ENCODE results near the gene SPEF2.

SPEF2 gene

GRCh38 chr5:35859101-35859661 is 241.5 kb downstream of the SPEF2 start:
- no peak overlapping the region; the same call in 1 of the 2 replicates for H3K4me3 ChIP-seq (replicated peaks; ENCODE audit: low read depth, low read length)
- no peak for DNase-seq (ENCODE audit: extremely low read depth, low read depth)
- TF ChIP-seq, protein P1, sequence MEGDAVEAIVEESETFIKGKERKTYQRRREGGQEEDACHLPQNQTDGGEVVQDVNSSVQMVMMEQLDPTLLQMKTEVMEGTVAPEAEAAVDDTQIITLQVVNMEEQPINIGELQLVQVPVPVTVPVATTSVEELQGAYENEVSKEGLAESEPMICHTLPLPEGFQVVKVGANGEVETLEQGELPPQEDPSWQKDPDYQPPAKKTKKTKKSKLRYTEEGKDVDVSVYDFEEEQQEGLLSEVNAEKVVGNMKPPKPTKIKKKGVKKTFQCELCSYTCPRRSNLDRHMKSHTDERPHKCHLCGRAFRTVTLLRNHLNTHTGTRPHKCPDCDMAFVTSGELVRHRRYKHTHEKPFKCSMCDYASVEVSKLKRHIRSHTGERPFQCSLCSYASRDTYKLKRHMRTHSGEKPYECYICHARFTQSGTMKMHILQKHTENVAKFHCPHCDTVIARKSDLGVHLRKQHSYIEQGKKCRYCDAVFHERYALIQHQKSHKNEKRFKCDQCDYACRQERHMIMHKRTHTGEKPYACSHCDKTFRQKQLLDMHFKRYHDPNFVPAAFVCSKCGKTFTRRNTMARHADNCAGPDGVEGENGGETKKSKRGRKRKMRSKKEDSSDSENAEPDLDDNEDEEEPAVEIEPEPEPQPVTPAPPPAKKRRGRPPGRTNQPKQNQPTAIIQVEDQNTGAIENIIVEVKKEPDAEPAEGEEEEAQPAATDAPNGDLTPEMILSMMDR (IDR thresholded peaks at IDR 0.05; ENCODE audit: low read depth, low read length, missing control alignments): no peak

- no peak for DNase-seq (ENCODE audit: extremely low read depth, low read depth)
- no peak overlapping the region for H3K4me3 ChIP-seq (replicated peaks; ENCODE audit: low read depth, low read length)
- TF ChIP-seq, protein P1 (IDR thresholded peaks at IDR 0.05; ENCODE audit: low read depth, low read length, missing control alignments): no peak
Observed at GRCh38 chr5:35860686-35861085, 243.0 kb downstream of the SPEF2 start.

DNA sequence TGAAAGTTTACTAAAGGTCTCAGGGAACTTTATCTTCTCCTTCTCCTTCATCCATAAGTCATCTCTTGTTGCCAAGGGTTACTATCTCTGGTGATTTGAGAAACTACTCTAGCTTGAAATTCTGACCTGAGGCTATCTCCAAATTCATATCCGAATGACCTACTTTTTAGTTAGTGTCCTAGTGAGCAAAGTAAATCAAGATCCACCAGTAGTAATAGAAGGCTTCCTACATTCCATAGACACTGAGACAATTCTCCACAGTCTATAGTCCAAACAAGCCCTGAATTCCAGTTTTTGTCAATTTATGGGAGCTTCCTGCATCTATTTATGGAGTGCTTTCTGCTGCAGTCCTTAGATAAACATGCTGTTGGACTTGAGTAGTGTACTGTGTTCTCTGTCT is 244.1 kb downstream of the SPEF2 start:
- no peak overlapping the region for H3K4me3 ChIP-seq (replicated peaks; ENCODE audit: low read depth, low read length)
- TF ChIP-seq, protein P1 (IDR thresholded peaks at IDR 0.05; ENCODE audit: low read depth, low read length, missing control alignments): no peak
- no peak for DNase-seq (ENCODE audit: extremely low read depth, low read depth)

GRCh38 chr5:35862126-35862525 is 244.5 kb downstream of the SPEF2 start:
- TF ChIP-seq, protein P1 (IDR thresholded peaks at IDR 0.05; ENCODE audit: low read depth, low read length, missing control alignments): no peak
- no peak overlapping the region for H3K4me3 ChIP-seq (replicated peaks; ENCODE audit: low read depth, low read length)
- no peak for DNase-seq (ENCODE audit: extremely low read depth, low read depth)

GRCh38 chr5:35863159-35863558 is 245.5 kb downstream of the SPEF2 start:
- no peak overlapping the region for H3K4me3 ChIP-seq (replicated peaks; ENCODE audit: low read depth, low read length)
- DNase-seq (ENCODE audit: extremely low read depth, low read depth): no peak
- TF ChIP-seq, protein P1 (IDR thresholded peaks at IDR 0.05; ENCODE audit: low read depth, low read length, missing control alignments): no peak
